ES-I3 (cell line): ENCODE results near the gene FAAH2.
"Not testable (repeated sequence)": the region's sequence is repeated elsewhere in the genome, so short reads cannot be mapped to it uniquely, and the experiment has no call there.

Experiments used
- H3K36me3 ChIP-seq: 2 replicates; pipeline ENCODE4 v1.6.1; 2013; ENCODE audit warnings: mild to moderate bottlenecking, low read length, control low read depth, moderate library complexity; ENCODE audit not compliant: insufficient read depth
- H3K4me1 ChIP-seq: 2 replicates; pipeline ENCODE4 v1.6.1; 2013; ENCODE audit warnings: mild to moderate bottlenecking, control low read depth, low read length; ENCODE audit not compliant: insufficient read depth
- H3K9ac ChIP-seq: 2 replicates; pipeline ENCODE4 v1.6.1; 2013; ENCODE audit warnings: low read depth, mild to moderate bottlenecking, low read length, moderate library complexity
- H3K9me3 ChIP-seq: 2 replicates; pipeline ENCODE4 v1.6.1; 2013; ENCODE audit warnings: mild to moderate bottlenecking, low read length, moderate library complexity; ENCODE audit not compliant: control insufficient read depth, insufficient read depth

The FAAH2 gene, protein sequence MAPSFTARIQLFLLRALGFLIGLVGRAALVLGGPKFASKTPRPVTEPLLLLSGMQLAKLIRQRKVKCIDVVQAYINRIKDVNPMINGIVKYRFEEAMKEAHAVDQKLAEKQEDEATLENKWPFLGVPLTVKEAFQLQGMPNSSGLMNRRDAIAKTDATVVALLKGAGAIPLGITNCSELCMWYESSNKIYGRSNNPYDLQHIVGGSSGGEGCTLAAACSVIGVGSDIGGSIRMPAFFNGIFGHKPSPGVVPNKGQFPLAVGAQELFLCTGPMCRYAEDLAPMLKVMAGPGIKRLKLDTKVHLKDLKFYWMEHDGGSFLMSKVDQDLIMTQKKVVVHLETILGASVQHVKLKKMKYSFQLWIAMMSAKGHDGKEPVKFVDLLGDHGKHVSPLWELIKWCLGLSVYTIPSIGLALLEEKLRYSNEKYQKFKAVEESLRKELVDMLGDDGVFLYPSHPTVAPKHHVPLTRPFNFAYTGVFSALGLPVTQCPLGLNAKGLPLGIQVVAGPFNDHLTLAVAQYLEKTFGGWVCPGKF

DNA sequence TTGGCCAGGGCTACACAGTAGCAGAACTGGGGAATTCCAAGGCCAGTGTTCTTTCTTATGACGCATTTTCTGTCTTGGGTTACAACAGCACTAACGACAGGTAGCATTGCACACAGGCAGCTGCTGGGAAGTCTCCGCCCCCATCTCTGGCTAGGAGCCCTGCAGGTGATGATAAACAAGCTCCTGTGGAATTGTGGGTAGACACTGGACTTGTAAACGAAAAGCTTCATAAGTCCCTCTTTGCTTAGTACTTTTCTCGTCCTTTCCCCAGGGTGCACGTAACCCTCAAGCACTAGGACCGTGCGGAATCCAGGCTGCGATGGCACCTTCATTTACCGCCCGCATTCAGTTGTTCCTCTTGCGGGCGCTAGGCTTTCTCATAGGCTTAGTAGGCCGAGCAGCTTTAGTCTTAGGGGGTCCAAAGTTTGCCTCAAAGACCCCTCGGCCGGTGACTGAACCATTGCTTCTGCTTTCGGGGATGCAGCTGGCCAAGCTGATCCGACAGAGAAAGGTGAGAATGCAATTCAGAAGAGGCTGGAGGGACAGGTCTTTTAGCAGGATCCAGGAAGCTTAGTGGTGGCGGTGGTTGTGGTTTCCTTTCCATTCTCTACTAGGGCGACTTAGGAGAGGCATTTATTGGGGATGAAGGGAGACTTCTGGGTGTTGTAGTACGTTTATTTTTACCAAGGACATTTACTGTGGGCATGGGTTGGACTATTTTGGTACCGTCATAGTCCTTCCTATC is at the start of gene FAAH2:
Gene FAAH2 (plus strand): TSS at position 200 of the 745 bp plus-strand sequence. CDS start 120 bp downstream, at position 320.
- no peaks in the 10 kb centered on the region for H3K36me3 ChIP-seq
- peak within 1 kb of the TSS; percentile 82 for H3K9ac ChIP-seq
- H3K4me1 ChIP-seq: peaks cover 13% of the 10 kb centered on the region; the same call in 1 of the 2 replicates
- H3K9me3 ChIP-seq: no peaks in the 10 kb centered on the region

- Histone ChIP-seq H3K36me3 (no peaks in the 10 kb centered on the region), H3K9ac (no peak overlapping the region), H3K4me1 (no peaks in the 10 kb centered on the region), H3K9me3 (no peaks in the 10 kb centered on the region; the same call in 1 of the 2 replicates)
Observed at GRCh38 chrX:57241967-57242366, 44.5 kb upstream of the FAAH2 start.

GRCh38 chrX:57251965-57252364 is 34.5 kb upstream of the FAAH2 start:
- Histone ChIP-seq H3K4me1 (no peaks in the 10 kb centered on the region), H3K9ac (no peak overlapping the region), H3K9me3 (no peaks in the 10 kb centered on the region), H3K36me3 (no peaks in the 10 kb centered on the region)

GRCh38 chrX:57265126-57265525 is 21.4 kb upstream of the FAAH2 start:
- Histone ChIP-seq H3K9me3 (no peaks in the 10 kb centered on the region), H3K9ac (no peak overlapping the region), H3K4me1 (no peaks in the 10 kb centered on the region), H3K36me3 (no peaks in the 10 kb centered on the region)

GRCh38 chrX:57266275-57266674 is 20.2 kb upstream of the FAAH2 start:
- Histone ChIP-seq H3K36me3 (no peaks in the 10 kb centered on the region), H3K9me3 (no peaks in the 10 kb centered on the region), H3K4me1 (no peaks in the 10 kb centered on the region), H3K9ac (no peak overlapping the region)

DNA sequence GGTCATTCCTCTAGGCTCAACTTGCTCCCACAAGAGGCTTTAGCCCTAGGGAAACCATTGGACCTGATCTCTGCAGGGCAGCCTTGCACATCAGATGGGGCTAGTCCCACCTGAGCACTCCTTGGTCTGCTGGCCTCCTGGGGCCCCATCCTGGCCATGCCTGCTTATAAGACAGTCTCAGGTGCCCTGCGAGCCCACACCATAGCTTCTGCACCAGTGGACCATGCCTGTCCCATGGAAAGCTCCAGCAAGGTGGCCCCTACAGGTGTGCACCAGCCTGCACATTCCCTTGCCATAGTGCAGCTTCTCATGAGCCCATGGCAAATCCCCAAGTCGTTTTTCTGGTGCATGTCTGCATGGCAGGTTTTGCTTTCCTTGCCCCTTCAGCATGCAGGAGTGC is 19.6 kb upstream of the FAAH2 start:
- Histone ChIP-seq H3K36me3 (no peaks in the 10 kb centered on the region), H3K9ac (no peak overlapping the region), H3K4me1 (no peaks in the 10 kb centered on the region), H3K9me3 (no peaks in the 10 kb centered on the region)

- Histone ChIP-seq H3K36me3 (no peaks in the 10 kb centered on the region), H3K9ac (no peak overlapping the region), H3K9me3 (no peaks in the 10 kb centered on the region), H3K4me1 (no peaks in the 10 kb centered on the region)
Observed at GRCh38 chrX:57267308-57267707, 19.2 kb upstream of the FAAH2 start.

DNA sequence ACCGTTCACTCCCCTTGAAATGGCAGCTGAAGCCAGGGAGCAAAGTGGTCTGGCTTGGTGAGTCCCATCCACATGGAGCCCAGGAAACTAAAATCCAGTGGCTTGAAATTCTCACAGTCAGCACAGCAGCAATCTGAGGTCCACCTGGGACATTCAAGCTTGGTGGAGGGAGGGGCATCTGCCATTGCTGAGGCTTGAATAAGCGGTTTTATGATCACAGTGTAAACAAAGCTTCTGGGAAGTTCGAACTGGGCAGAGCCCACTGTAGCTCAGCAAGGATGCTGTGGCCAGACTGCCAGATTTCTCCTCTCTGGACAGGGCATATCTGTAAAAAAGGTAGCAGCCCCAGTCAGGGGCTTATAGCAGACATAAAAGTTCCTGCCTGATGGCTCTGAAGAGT is 15.5 kb upstream of the FAAH2 start:
- no peaks in the 10 kb centered on the region for H3K9me3 ChIP-seq
- no peaks in the 10 kb centered on the region for H3K36me3 ChIP-seq
- no peaks in the 10 kb centered on the region for H3K4me1 ChIP-seq
- no peak overlapping the region for H3K9ac ChIP-seq

DNA sequence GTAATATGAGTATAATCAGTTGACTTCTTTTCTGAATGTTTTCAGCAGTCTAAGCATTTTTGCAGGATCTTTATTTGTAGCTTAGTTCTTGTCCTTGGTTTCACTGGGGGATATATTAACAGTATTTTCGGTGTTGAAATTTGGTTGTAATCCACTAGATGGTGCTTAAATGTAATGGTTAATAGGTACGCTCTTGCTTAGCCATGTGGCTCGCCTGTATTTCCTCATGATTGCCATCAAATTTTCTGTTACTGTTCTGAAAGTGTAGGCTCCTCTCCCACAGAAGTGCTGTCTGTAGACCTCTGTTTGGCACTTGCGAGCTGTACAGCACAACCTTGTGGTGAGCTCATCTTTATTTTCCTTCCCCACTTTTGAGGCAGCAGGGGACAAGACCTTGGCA is 3.9 kb upstream of the FAAH2 start:
- Histone ChIP-seq H3K9ac (no peak overlapping the region), H3K9me3 (no peaks in the 10 kb centered on the region), H3K36me3 (no peaks in the 10 kb centered on the region), H3K4me1 (peaks cover 13% of the 10 kb centered on the region; the same call in 1 of the 2 replicates)

GRCh38 chrX:57285001-57285400 is 1.5 kb upstream of the FAAH2 start:
- no peak overlapping the region for H3K9ac ChIP-seq
- H3K4me1 ChIP-seq: peaks cover 13% of the 10 kb centered on the region; the same call in 1 of the 2 replicates
- H3K36me3 ChIP-seq: no peaks in the 10 kb centered on the region
- H3K9me3 ChIP-seq: no peaks in the 10 kb centered on the region

- no peaks in the 10 kb centered on the region for H3K36me3 ChIP-seq
- no peaks in the 10 kb centered on the region for H3K4me1 ChIP-seq
Observed at GRCh38 chrX:57289089-57289488, 2.6 kb downstream of the FAAH2 start.

GRCh38 chrX:57294961-57295360 is 8.5 kb downstream of the FAAH2 start:
- peaks cover 8% of the 10 kb centered on the region for H3K36me3 ChIP-seq
- no peaks in the 10 kb centered on the region for H3K4me1 ChIP-seq
- no peak overlapping the region for H3K9ac ChIP-seq
- peaks cover 15% of the 10 kb centered on the region for H3K9me3 ChIP-seq

More at GRCh38 chrX:57289089-57289488, 2.6 kb downstream of the FAAH2 start:
- peaks cover 2% of the 10 kb centered on the region; the same call in 1 of the 2 replicates for H3K9me3 ChIP-seq
- no peak overlapping the region for H3K9ac ChIP-seq

DNA sequence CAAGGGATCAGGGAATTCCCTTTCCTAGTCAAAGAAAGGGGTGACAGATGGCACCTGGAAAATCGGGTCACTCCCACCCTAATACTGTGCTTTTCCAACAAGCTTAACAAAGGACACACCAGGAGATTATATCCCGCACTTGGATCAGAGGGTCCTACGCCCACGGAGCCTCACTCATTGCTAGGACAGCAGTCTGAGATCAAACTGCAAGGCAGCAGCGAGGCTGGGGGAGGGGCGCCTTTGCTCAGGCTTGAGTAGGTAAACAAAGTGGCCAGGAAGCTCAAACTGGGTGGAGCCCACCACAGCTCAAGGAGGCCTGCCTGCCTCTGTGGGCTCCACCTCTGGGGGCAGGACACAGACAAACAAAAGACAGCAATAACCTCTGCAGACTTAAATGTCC is 9.2 kb downstream of the FAAH2 start:
- H3K9me3 ChIP-seq: peaks cover 15% of the 10 kb centered on the region
- not testable (repeated sequence) for H3K9ac ChIP-seq, H3K36me3 ChIP-seq, H3K4me1 ChIP-seq

DNA sequence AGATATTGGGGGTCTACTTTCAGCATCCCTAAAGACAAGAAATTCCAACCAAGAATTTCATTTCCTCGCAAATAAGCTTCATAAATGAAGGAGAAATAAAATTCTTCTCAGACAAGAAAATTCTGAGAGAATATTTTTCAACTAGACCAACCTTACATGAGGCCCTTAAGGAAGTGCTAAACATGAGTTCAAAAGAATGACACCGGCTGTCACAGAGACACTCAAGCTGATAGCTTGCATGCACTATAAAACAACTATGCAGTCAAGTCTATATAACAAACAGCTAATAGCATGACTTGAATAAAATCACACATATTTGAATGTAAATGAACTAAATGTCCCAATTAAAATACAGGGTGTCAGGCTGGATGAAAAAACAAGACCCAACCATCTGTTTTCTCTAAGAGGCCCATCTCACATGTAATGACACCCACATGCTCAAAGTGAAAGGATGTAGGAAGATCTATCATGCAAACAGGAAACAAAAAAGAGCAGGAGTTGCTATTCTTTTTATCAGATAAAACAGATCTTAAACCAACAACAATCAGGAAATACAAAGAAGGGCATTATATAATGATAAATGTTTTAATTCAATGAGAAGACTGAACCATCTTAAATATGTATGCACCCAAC is 27.2 kb downstream of the FAAH2 start:
- Histone ChIP-seq H3K9me3 (peaks cover 5% of the 10 kb centered on the region), H3K9ac (no peak overlapping the region), H3K4me1 (no peaks in the 10 kb centered on the region), H3K36me3 (peaks cover 6% of the 10 kb centered on the region; the same call in 1 of the 2 replicates)
